ENCODE measurements around the gene ACO2.

DNA sequence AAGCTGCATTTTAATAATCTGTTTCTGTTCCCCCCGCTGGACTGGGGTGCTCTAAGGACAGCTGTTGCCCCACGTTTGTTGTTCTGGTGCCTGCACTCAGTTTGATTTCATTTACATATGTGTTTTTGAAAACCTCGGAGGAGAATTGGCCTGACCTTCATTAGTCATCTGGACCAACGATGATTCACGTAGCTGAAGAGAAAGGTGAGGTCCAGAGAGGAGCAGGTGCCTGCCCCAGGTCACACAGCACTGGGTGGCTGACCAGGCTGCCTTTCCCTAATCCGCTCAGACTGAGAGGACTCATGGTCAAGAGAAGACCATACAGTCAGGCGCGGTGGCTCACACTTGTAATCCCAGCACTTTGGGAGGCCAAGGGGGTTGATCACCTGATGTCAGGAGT lies 95.6 kb downstream of the ACO2 start:
- no peak for TF ChIP-seq EP300 (IDR thresholded peaks at IDR 0.05)
- TF ChIP-seq, protein P1, sequence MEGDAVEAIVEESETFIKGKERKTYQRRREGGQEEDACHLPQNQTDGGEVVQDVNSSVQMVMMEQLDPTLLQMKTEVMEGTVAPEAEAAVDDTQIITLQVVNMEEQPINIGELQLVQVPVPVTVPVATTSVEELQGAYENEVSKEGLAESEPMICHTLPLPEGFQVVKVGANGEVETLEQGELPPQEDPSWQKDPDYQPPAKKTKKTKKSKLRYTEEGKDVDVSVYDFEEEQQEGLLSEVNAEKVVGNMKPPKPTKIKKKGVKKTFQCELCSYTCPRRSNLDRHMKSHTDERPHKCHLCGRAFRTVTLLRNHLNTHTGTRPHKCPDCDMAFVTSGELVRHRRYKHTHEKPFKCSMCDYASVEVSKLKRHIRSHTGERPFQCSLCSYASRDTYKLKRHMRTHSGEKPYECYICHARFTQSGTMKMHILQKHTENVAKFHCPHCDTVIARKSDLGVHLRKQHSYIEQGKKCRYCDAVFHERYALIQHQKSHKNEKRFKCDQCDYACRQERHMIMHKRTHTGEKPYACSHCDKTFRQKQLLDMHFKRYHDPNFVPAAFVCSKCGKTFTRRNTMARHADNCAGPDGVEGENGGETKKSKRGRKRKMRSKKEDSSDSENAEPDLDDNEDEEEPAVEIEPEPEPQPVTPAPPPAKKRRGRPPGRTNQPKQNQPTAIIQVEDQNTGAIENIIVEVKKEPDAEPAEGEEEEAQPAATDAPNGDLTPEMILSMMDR (IDR thresholded peaks at IDR 0.05): no peak
- no peak for TF ChIP-seq POLR2A (IDR thresholded peaks at IDR 0.05)

All from tibial nerve (tissue), 4 donors.